HepG2 (cell line): ENCODE data around the gene NOXO1. TPM values are rescaled to one million over a fixed set of nuclear protein-coding genes. Genes with fewer than 3 reads are reported as not detected.
A peak's percentile ranks its signal among the peaks of the same experiment; 100 is the strongest.

Source experiments
- ATAC-seq: fragments of 200-7000 bp; cut with Tn5 transposase; 3 replicates; pipeline ENCODE4 v1.9.1; 2020; ENCODE audit warnings: mild to moderate bottlenecking, moderate library complexity
- BruUV-seq: library from RNA; stranded (reverse); fragments of 400-500 nt; replicated peaks from 2 replicates; lab custom pipeline; 2021; lab: Mats Ljungman, UMichigan
- CTCF ChIA-PET: fragments of 300-600 bp; formaldehyde crosslinking; extraction: SDS; loops from one replicate; lab custom pipeline; 2021; ENCODE audit warnings: low total read pairs, inconsistent platforms, low intra/inter-chr PET ratio; lab: Yijun Ruan, JAX
- POLR2A ChIA-PET: fragments of 350-600 bp; sonication (Branson Sonifier 250); formaldehyde crosslinking; loops from one replicate; lab custom pipeline; 2020; ENCODE audit warnings: antibody characterized with exemption, inconsistent platforms; lab: Yijun Ruan, JAX
- DNase-seq: peaks from one replicate; pipeline ENCODE4 v3.0.0-alpha.2; 2015; ENCODE audit warnings: low spot score
- FAIRE-seq: peaks from 3 replicates; lab custom pipeline; 2011; peaks lifted over from hg19 to GRCh38; lab: Jason Lieb, UNC
- H2AFZ ChIP-seq: one replicate; pipeline ENCODE4 v1.6.1; 2011; ENCODE audit warnings: low read length, inconsistent platforms
- H3K27ac ChIP-seq: fragments of 300-600 bp; 3 replicates; pipeline ENCODE4 v1.8.0; 2011; ENCODE audit warnings: mixed run types, mild to moderate bottlenecking, mixed read lengths, low read length, inconsistent platforms; ENCODE audit not compliant: insufficient read depth; ENCODE audit errors: extremely low read length
- H3K27me3 ChIP-seq, 2 experiments: fragments of 200-600 bp in 1 of 2; 2 replicates in 1 of 2; 3 replicates in 1 of 2; pipeline versions ENCODE4 v1.6.0 to v1.8.0; 2011; ENCODE audit warnings: low read length in 2 of 2, mild to moderate bottlenecking in 2 of 2, moderate library complexity in 2 of 2, inconsistent platforms in 1 of 2; ENCODE audit not compliant: insufficient read depth in 2 of 2, control insufficient read depth in 1 of 2
- H3K36me3 ChIP-seq, 2 experiments: fragments of 200-600 bp in 1 of 2; replicated peaks in 1 of 2; 2 replicates in 1 of 2; 3 replicates in 1 of 2; pipeline versions ENCODE4 v1.5.1 to v1.8.0; 2011; ENCODE audit warnings: low read length in 2 of 2, inconsistent platforms in 1 of 2; ENCODE audit not compliant: insufficient read depth in 2 of 2, control insufficient read depth in 1 of 2
- H3K4me1 ChIP-seq: 2 replicates; pipeline ENCODE4 v1.5.1; 2012; ENCODE audit warnings: low read length, inconsistent platforms; ENCODE audit not compliant: insufficient read depth
- H3K4me2 ChIP-seq: 2 replicates; pipeline ENCODE4 v1.6.0; 2011; ENCODE audit warnings: low read depth, low read length, inconsistent platforms
- H3K4me3 ChIP-seq, 3 experiments: fragments of 200-600 bp in 1 of 3; sonication (generic), shearing (Covaris generic) in 1 of 3; replicated peaks in 1 of 3; 2 replicates each; pipeline ENCODE4 v1.5.1; 2011 to 2016; ENCODE audit warnings: low read length in 3 of 3, inconsistent platforms in 2 of 3, low read depth in 2 of 3, mild to moderate bottlenecking in 2 of 3, control low read depth in 1 of 3, mixed read lengths in 1 of 3; ENCODE audit not compliant: insufficient read depth in 1 of 3
- H3K79me2 ChIP-seq: one replicate; pipeline ENCODE4 v1.6.1; 2011; ENCODE audit warnings: low read length, inconsistent platforms; ENCODE audit not compliant: insufficient read depth
- H3K9ac ChIP-seq: 2 replicates; pipeline ENCODE4 v1.6.0; 2011; ENCODE audit warnings: mild to moderate bottlenecking, low read depth, low read length, inconsistent platforms; ENCODE audit not compliant: insufficient read depth
- H3K9me3 ChIP-seq: 2 replicates; pipeline ENCODE4 v1.5.1; 2012; ENCODE audit warnings: mild to moderate bottlenecking, low read length
- H4K20me1 ChIP-seq: 2 replicates; pipeline ENCODE4 v1.6.0; 2011; ENCODE audit warnings: inconsistent platforms, mild to moderate bottlenecking, low read length, moderate library complexity; ENCODE audit not compliant: insufficient read depth
- DBP ChIP-seq: sonication (generic); formaldehyde crosslinking; IDR thresholded peaks from 2 replicates; pipeline ENCODE4 v1.4.0; 2020; ENCODE audit warnings: missing genetic modification reagents; ENCODE audit errors: not compliant biosample characterization
- ELF3 ChIP-seq: IDR thresholded peaks from 2 replicates; pipeline ENCODE4 v1.6.1; 2016; ENCODE audit warnings: missing genetic modification reagents, missing compliant biosample characterization
- PAXIP1 ChIP-seq: sonication (generic); formaldehyde crosslinking; conservative IDR thresholded peaks from 2 replicates; pipeline ENCODE4 v1.4.0; 2020; ENCODE audit warnings: mild to moderate bottlenecking, missing genetic modification reagents, moderate library complexity
- SPEN ChIP-seq: sonication (generic); formaldehyde crosslinking; IDR thresholded peaks from 2 replicates; pipeline ENCODE4 v1.5.1; 2020; ENCODE audit warnings: low read depth, mild to moderate bottlenecking, missing genetic modification reagents
- ZFP36L1 ChIP-seq: sonication (generic); formaldehyde crosslinking; IDR thresholded peaks from 2 replicates; pipeline ENCODE4 v1.8.0; 2022; ENCODE audit warnings: mild to moderate bottlenecking, missing genetic modification reagents, moderate library complexity
- ZMYM4 ChIP-seq: sonication (generic); formaldehyde crosslinking; IDR thresholded peaks from 2 replicates; pipeline ENCODE4 v1.8.1; 2023; ENCODE audit warnings: mild to moderate bottlenecking, missing genetic modification reagents
- ZNF382 ChIP-seq: sonication (generic); formaldehyde crosslinking; IDR thresholded peaks from 2 replicates; pipeline ENCODE4 v1.5.0; 2020; ENCODE audit warnings: missing genetic modification reagents, mild to moderate bottlenecking, borderline replicate concordance
- ZNF761 ChIP-seq: sonication (generic); formaldehyde crosslinking; conservative IDR thresholded peaks from 2 replicates; pipeline ENCODE4 v1.4.0; 2020; ENCODE audit warnings: mild to moderate bottlenecking, missing genetic modification reagents
- WGBS: methylation state at CpG from one replicate; pipeline ENCODE4 v1.1.6; 2017; ENCODE audit warnings: low lambda C conversion rate; 5-methylcytosine and 5-hydroxymethylcytosine counted together
- in situ Hi-C: cut with HindIII; loops from 2 replicates; pipeline ENCODE4 v1.10.0; 2017; ENCODE audit warnings: low pct_unique_long_range_greater_than_20kb; ENCODE audit not compliant: extremely low pct_ligation_motif_present
- intact Hi-C: fragments of 100-400 bp; cut with micrococcal nuclease; formaldehyde crosslinking; loops from one replicate; pipeline ENCODE4 v1.10.0; 2022; ENCODE audit not compliant: unreplicated experiment
- polyA plus RNA-seq, 8 experiments: library from polyadenylated mRNA; depleted of rRNA in 3 of 8; stranded (reverse) in 7 of 8; unstranded in 1 of 8; fragments of >200 nt; fragmentation: Illumina TruSeq in 4 of 8; extraction: Trizol in 4 of 8; gene quantifications; 2 replicates each; pipeline versions ENCODE4 v1.2.1 to v1.2.3, GENCODE V29; 2011 to 2016; ENCODE audit warnings: low read depth in 4 of 8, missing spikeins in 1 of 8, mixed read lengths in 1 of 8; ENCODE audit not compliant: insufficient read depth in 1 of 8
- total RNA-seq, 5 experiments: library from RNA; depleted of rRNA; stranded (reverse); fragments of >200 nt; fragmentation: Illumina TruSeq; extraction: Trizol; gene quantifications; 2 replicates each; pipeline ENCODE4 v1.2.3, GENCODE V29; 2016; ENCODE audit warnings: low read depth in 1 of 5

NOXO1 gene
- total and polyA plus RNA-seq, 2 of the 13 experiments (the other 11 are each of a cell fraction or from before 2014, with no cell fraction given), result 0.69 to 1.4 TPM

GRCh38 chr16:2028620-2029220, 47.5 kb upstream of the NOXO1 start:
- Histone ChIP-seq H3K27ac (no peak overlapping the region), H3K79me2 (peaks cover 3% of the 10 kb centered on the region), H4K20me1 (0 out of 2 replicates have a peak, but pooled peaks cover 7% of the 10 kb centered on the region), H3K4me1 (peaks cover 76% of the 10 kb centered on the region), H3K9me3 (no peaks in the 10 kb centered on the region), H3K4me2 (peak overlapping the region; percentile 89), H3K4me3 (no peak overlapping the region), H3K27me3 (peaks cover 1 to 9% of the 10 kb centered on the region in 2 experiments; a peak in 2 of 5 replicates), H3K9ac (0 out of 2 replicates have a peak overlapping the region, but pooled peaks have one; percentile 54), H2AFZ (no peak overlapping the region), H3K36me3 (no peaks in the 10 kb centered on the region; a peak in 1 of 5 replicates)
- in situ Hi-C loops (no loop called here), intact Hi-C loops (no loop called here)
- TSS peak; percentile 37 for BruUV-seq
- TF ChIP-seq ELF3 (CRISPR knock-in tag) (no peak), DBP (CRISPR knock-in tag) (no peak), ZNF761 (CRISPR knock-in tag) (no peak), ZNF382 (CRISPR knock-in tag) (no peak), PAXIP1 (no peak), SPEN (no peak), ZFP36L1 (CRISPR knock-in tag) (no peak), ZMYM4 (CRISPR knock-in tag) (0 out of 2 replicates have a peak, but pooled peaks have one; percentile 1)
- CTCF ChIA-PET, result no interaction called here
- ATAC-seq (no peak), DNase-seq (no peak), FAIRE-seq (no peak)
- POLR2A ChIA-PET, result interaction anchor here (1.8 to 6.2 kb wide), 3 partner anchors 7 to 20 kb away, joined by 6 to 62 read pairs (median 14); no protein-coding TSS in a partner anchor
- WGBS, result 91% methylated on average over 16 of the region's 18 CpGs
